ENCODE measurements around the gene TOR4A.

- peak; percentile 52 for TF ChIP-seq TAF1 (IDR thresholded peaks at IDR 0.05; ENCODE audit: control insufficient read depth, extremely low read depth, insufficient read depth, low read length, severe bottlenecking)
- no peak for TF ChIP-seq RBM15 (IDR thresholded peaks at IDR 0.05; ENCODE audit: insufficient read depth, low read length)
- peak; percentile 84 for TF ChIP-seq POLR2AphosphoS5 (IDR thresholded peaks at IDR 0.05; ENCODE audit: control insufficient read depth, insufficient read depth, low read depth, low read length)
- TF ChIP-seq TOE1 (IDR thresholded peaks at IDR 0.05; ENCODE audit: borderline replicate concordance), result no peak
- TF ChIP-seq TOE1 (CRISPR knock-in tag; IDR thresholded peaks at IDR 0.05; ENCODE audit: borderline replicate concordance, low read depth), result no peak
- TF ChIP-seq SP1 (CRISPR knock-in tag; IDR thresholded peaks at IDR 0.05), result no peak
- TF ChIP-seq ZNF121 (CRISPR knock-in tag; conservative IDR thresholded peaks at IDR 0.05), result no peak
- no peak for TF ChIP-seq GTF3C2 (IDR thresholded peaks at IDR 0.05; ENCODE audit: borderline replicate concordance, extremely low read depth, insufficient read length)
- no peak for TF ChIP-seq SLC30A9 (CRISPR knock-in tag; IDR thresholded peaks at IDR 0.05)
- TF ChIP-seq POLR2A (conservative IDR thresholded peaks at IDR 0.05), result no peak
- TF ChIP-seq CBX2 (IDR thresholded peaks at IDR 0.05; ENCODE audit: insufficient read depth, low read length, poor library complexity, severe bottlenecking), result no peak
- no peak for TF ChIP-seq ZKSCAN1 (IDR thresholded peaks at IDR 0.05; ENCODE audit: low read depth, low read length)
- TF ChIP-seq ZNF3 (CRISPR knock-in tag; IDR thresholded peaks at IDR 0.05), result no peak
Measured at GRCh38 chr9:137302118-137302448, 24.6 kb downstream of the TOR4A start, which contains the start of gene NRARP.
